Sigmoid colon (tissue), 7 donors: ENCODE measurements around the gene PHF23. TPM values are rescaled to one million over a fixed set of nuclear protein-coding genes. Genes with fewer than 3 reads are reported as not detected.
A peak's percentile ranks its signal among the peaks of the same experiment; 100 is the strongest.

Source experiments
- DNase-seq: peaks from one replicate; pipeline ENCODE4 v3.0.0-alpha.2; 2019
- H3K27ac ChIP-seq, 4 donors: fragments of 200-600 bp; sonication (generic); one replicate each; pipeline ENCODE4 v1.5.1; 2016 to 2019; ENCODE audit warnings: mild to moderate bottlenecking in 1 of 4
- H3K27me3 ChIP-seq, 3 donors: fragments of 200-600 bp; sonication (generic); one replicate each; pipeline ENCODE4 v1.5.1; 2019; ENCODE audit warnings: mild to moderate bottlenecking in 1 of 3
- H3K36me3 ChIP-seq, 4 donors: fragments of 200-600 bp; sonication (generic); one replicate each; pipeline ENCODE4 v1.5.1; 2016 to 2019
- H3K4me1 ChIP-seq, 4 donors: fragments of 200-600 bp; sonication (generic); one replicate each; pipeline ENCODE4 v1.5.1; 2017 to 2019
- H3K4me3 ChIP-seq, 4 donors: fragments of 200-600 bp; sonication (generic); one replicate each; pipeline ENCODE4 v1.5.1; 2017 to 2019; ENCODE audit warnings: mild to moderate bottlenecking in 2 of 4, moderate library complexity in 1 of 4
- H3K9me3 ChIP-seq, 4 donors: fragments of 200-600 bp in 3 of 4; sonication (generic) in 3 of 4; one replicate each; pipeline versions ENCODE4 v1.5.1 to v1.6.1; 2013 to 2019
- CTCF ChIP-seq, 4 experiments: fragments of 450-650 bp in 3 of 4; fragments of 200-600 bp in 1 of 4; IDR thresholded peaks; one replicate each; pipeline ENCODE4 v1.5.1; 2016 to 2019; ENCODE audit warnings: antibody characterized with exemption in 4 of 4, mild to moderate bottlenecking in 3 of 4, moderate library complexity in 2 of 4
- EP300 ChIP-seq, 4 donors: sonication (generic); formaldehyde crosslinking; IDR thresholded peaks; one replicate each; pipeline ENCODE4 v1.6.1; 2017; ENCODE audit warnings: antibody characterized with exemption in 4 of 4
- POLR2A ChIP-seq, 2 donors: fragments of 450-650 bp; IDR thresholded peaks; one replicate each; pipeline ENCODE4 v1.6.1; 2016; ENCODE audit warnings: antibody characterized with exemption in 2 of 2, mild to moderate bottlenecking in 2 of 2, moderate library complexity in 2 of 2
- POLR2AphosphoS5 ChIP-seq, 4 donors: sonication (generic); formaldehyde crosslinking; IDR thresholded peaks; one replicate each; pipeline ENCODE4 v1.6.1; 2017; ENCODE audit warnings: antibody characterized with exemption in 4 of 4
- WGBS, 2 donors: extraction: QIAGEN DNeasy Blood & Tissue Kit; methylation state at CpG; one replicate each; pipeline ENCODE4 v1.1.7; 2013; 5-methylcytosine and 5-hydroxymethylcytosine counted together
- intact Hi-C: fragments of 100-400 bp; cut with DNase I; formaldehyde crosslinking; loops from one replicate; pipeline ENCODE4 v1.15.1; 2023
- polyA plus RNA-seq, 3 donors: library from polyadenylated mRNA; stranded (reverse); fragments of 200-250 nt; gene quantifications; one replicate each; pipeline ENCODE4 v1.2.3, GENCODE V29; 2013
- total RNA-seq, 4 donors: library from RNA; depleted of rRNA; stranded (reverse); fragments of >200 nt; gene quantifications; one replicate each; pipeline ENCODE4 v1.1.0, GENCODE V29; 2016
- donor health status: healthy with polysubstance abuse.
- donor health status: Bipolar disorder and iron deficiency.
- donor health status: healthy.

The PHF23 gene
- total and polyA plus RNA-seq, 7 donors, result 23.1 to 45.6 (median 44.9) TPM

DNA sequence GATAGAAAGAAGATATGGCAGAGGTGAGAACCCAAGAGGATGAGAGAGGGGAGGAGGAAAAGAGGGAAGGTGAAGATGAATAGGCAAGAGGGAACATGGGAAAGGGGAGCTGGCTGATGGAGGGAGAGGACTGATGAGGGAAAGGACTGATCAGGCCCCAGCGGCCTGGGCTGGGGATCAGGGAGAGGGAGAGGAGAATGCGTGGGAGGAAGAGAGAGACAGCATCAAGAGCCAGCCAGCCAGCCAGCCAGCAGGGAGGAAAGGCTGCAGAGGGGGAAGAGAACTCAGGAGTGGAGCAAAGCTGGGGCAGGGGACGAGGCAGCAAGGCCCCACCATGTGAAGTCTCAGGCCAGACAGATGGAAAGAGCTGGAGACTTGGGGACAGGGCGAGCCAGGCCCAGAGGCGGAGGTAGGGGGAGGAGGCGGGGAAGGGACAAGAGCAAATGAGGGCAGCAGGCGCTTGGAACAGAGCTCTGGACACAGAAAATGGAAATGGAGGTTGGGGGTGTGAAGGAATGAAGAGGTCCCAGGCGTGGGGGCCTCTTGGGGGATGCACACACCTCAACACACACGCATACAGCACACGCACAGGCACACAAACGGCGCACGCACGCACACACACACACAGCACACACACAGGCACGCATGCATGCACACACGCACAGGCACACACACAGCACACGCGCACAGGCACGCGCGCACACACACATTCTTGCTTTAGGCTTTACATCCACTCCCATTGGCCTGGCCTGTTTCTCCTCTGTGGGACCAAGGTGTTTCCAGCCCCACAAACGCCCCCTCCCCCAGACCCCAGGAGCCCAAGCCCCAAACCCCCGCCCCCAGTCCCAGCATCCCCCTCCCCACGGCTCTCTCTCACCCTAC is 31.9 kb downstream of the PHF23 start:
- Histone ChIP-seq H3K36me3 (peaks cover 0 to 16% (median 12%) of the 10 kb centered on the region in 4 donors), H3K4me3 (no peak overlapping the region), H3K4me1 (peaks cover 0 to 40% (median 31%) of the 10 kb centered on the region in 4 donors), H3K9me3 (no peaks in the 10 kb centered on the region), H3K27me3 (no peaks in the 10 kb centered on the region), H3K27ac (peak overlapping the region in 3 of 4 donors; percentile 18 to 26 (median 24))
- intact Hi-C loops, result no loop called here
- no peak for DNase-seq
- TF ChIP-seq CTCF (IDR thresholded peaks at IDR 0.05) (no peak), POLR2A (IDR thresholded peaks at IDR 0.05) (no peak), POLR2AphosphoS5 (IDR thresholded peaks at IDR 0.05) (no peak), EP300 (IDR thresholded peaks at IDR 0.05) (no peak)
- 84 to 89% methylated on average over 24 of the region's 24 CpGs for WGBS, 2 donors

DNA sequence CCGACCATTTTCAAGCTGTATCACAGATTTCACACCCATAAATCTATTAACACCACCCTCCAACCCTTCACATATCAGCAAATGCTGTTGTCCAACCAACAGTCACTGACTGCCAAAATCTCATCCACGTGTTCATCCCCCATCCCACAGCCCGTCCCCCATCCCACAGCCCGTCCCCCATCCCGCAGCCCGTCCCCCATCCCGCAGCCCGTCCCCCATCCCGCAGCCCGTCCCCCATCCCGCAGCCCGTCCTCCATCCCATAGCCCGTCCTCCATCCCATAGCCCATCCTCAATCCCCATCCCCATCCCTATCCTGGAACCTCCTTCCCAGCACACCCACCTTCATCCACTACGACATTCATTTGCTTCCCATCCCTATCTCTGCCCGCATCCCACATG is 33.7 kb downstream of the PHF23 start:
- Histone ChIP-seq H3K4me1 (peaks cover 0 to 29% (median 19%) of the 10 kb centered on the region in 4 donors), H3K9me3 (no peaks in the 10 kb centered on the region), H3K36me3 (peaks cover 0 to 29% (median 14%) of the 10 kb centered on the region in 4 donors), H3K4me3 (peak overlapping the region; percentile 31 to 61 (median 54)), H3K27ac (peak overlapping the region; percentile 73 to 79 (median 76)), H3K27me3 (no peaks in the 10 kb centered on the region)
- intact Hi-C loops, result no loop called here
- no peak for TF ChIP-seq CTCF (IDR thresholded peaks at IDR 0.05)
- no peak for TF ChIP-seq POLR2AphosphoS5 (IDR thresholded peaks at IDR 0.05)
- no peak for TF ChIP-seq POLR2A (IDR thresholded peaks at IDR 0.05)
- no peak for TF ChIP-seq EP300 (IDR thresholded peaks at IDR 0.05)
- no peak for DNase-seq
- WGBS, 2 donors, result 53% methylated on average over 15 of the region's 15 CpGs

DNA sequence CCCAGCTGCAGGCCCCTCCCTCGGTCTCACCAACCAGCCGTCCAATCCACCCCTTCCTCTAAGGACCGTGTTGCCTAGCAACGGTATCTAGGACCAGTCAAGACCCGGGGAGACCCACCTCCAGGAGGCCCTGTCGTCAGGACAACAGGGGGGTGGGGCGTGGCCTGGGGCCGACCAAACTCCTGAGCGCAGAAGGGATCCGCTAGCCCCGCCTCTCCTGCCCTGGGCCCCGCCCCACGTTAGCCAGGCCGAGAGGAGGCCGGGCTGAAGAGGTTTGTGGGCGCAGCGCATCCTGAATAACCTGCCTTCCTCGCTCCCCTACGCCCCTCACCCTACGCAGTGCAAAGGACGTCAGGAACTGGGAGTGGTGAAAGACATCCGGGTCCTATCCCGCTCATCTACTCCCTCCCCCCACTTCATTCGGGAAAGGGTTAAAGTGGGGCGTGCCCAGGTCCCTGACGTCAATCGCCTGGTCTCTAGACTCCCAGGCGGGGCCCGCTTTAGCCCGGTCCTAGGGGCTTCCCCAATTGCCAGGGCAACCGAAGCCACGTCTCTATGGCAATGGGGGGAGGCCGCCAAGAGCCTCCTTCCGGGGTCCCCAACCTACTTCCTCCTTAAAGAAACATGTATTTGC is 34.3 kb downstream of the PHF23 start:
- Histone ChIP-seq H3K27ac (peak overlapping the region; percentile 73 to 79 (median 76)), H3K9me3 (no peaks in the 10 kb centered on the region), H3K4me3 (peak overlapping the region; percentile 31 to 61 (median 54)), H3K36me3 (peaks cover 0 to 29% (median 14%) of the 10 kb centered on the region in 4 donors), H3K4me1 (peaks cover 0 to 29% (median 19%) of the 10 kb centered on the region in 4 donors), H3K27me3 (no peaks in the 10 kb centered on the region)
- DNase-seq, result peak; percentile 94
- TF ChIP-seq POLR2A (IDR thresholded peaks at IDR 0.05), result no peak
- TF ChIP-seq EP300 (IDR thresholded peaks at IDR 0.05), result peak in 2 of 4 donors; percentile 17 to 74
- peak in 3 of 4 donors; percentile 51 to 66 (median 52) for TF ChIP-seq POLR2AphosphoS5 (IDR thresholded peaks at IDR 0.05)
- TF ChIP-seq CTCF (IDR thresholded peaks at IDR 0.05), result no peak
- intact Hi-C loops, result no loop called here
- WGBS, 2 donors, result 0 to 1% methylated on average over 34 of the region's 34 CpGs

GRCh38 chr17:7204336-7204735 is 34.9 kb downstream of the PHF23 start:
- 79 to 80% methylated on average over 15 of the region's 15 CpGs for WGBS, 2 donors
- Histone ChIP-seq H3K36me3 (peaks cover 0 to 32% (median 14%) of the 10 kb centered on the region in 4 donors), H3K27ac (peak overlapping the region; percentile 73 to 79 (median 76)), H3K4me3 (peak overlapping the region; percentile 31 to 61 (median 54)), H3K27me3 (no peaks in the 10 kb centered on the region), H3K4me1 (peaks cover 0 to 29% (median 19%) of the 10 kb centered on the region in 4 donors), H3K9me3 (no peaks in the 10 kb centered on the region)
- DNase-seq, result no peak
- no peak for TF ChIP-seq POLR2AphosphoS5 (IDR thresholded peaks at IDR 0.05)
- TF ChIP-seq POLR2A (IDR thresholded peaks at IDR 0.05), result no peak
- no peak for TF ChIP-seq CTCF (IDR thresholded peaks at IDR 0.05)
- TF ChIP-seq EP300 (IDR thresholded peaks at IDR 0.05), result no peak
- intact Hi-C loops, result no loop called here
